Cardiac muscle cell (in vitro differentiated cells and primary cell): ENCODE results near the gene KMT2D. TPM values are rescaled to one million over a fixed set of nuclear protein-coding genes. Genes with fewer than 3 reads are reported as not detected.

Source experiments
- DNase-seq, 2 donors: peaks; one replicate each; pipeline versions ENCODE4 v3.0.0 to v3.0.0-alpha.2; 2010 to 2017; ENCODE audit warnings: low read depth in 1 of 2, low spot score in 1 of 2
- H3K27ac ChIP-seq: fragments of 200-600 bp; sonication (generic); 2 replicates; pipeline ENCODE4 v1.5.1; 2016
- H3K27me3 ChIP-seq: fragments of 200-600 bp; sonication (generic); 2 replicates; pipeline ENCODE4 v1.6.0; 2016; ENCODE audit warnings: control low read depth
- H3K36me3 ChIP-seq: fragments of 200-600 bp; sonication (generic); 2 replicates; pipeline ENCODE4 v1.5.1; 2016; ENCODE audit warnings: control low read depth
- H3K4me1 ChIP-seq: fragments of 200-600 bp; sonication (generic); 2 replicates; pipeline ENCODE4 v1.8.1; 2017; ENCODE audit warnings: low read depth, mild to moderate bottlenecking, mixed run types
- H3K4me3 ChIP-seq: fragments of 200-600 bp; sonication (generic); 2 replicates; pipeline ENCODE4 v1.5.1; 2016; ENCODE audit warnings: mild to moderate bottlenecking
- H3K9me3 ChIP-seq: fragments of 200-600 bp; sonication (generic); 2 replicates; pipeline ENCODE4 v1.5.1; 2017; ENCODE audit warnings: low read depth, mild to moderate bottlenecking, control low read depth
- CTCF ChIP-seq: IDR thresholded peaks from 2 replicates; pipeline ENCODE4 v1.5.1; 2012; ENCODE audit warnings: low read depth, mild to moderate bottlenecking, low read length
- polyA plus RNA-seq: library from polyadenylated mRNA; unstranded; fragments of >200 nt; fragmentation: Nextera tagmentation; extraction: Ambion mirVana; gene quantifications from 2 replicates; pipeline ENCODE4 v1.2.1, GENCODE V29; 2016
- total RNA-seq: library from RNA; depleted of rRNA; stranded (reverse); fragments of >200 nt; gene quantifications from 2 replicates; pipeline ENCODE4 v1.2.3, GENCODE V29; 2016

The KMT2D gene
- total and polyA plus RNA-seq, 2 experiments from 2014 or later, result 31.0 to 41.3 TPM

DNA sequence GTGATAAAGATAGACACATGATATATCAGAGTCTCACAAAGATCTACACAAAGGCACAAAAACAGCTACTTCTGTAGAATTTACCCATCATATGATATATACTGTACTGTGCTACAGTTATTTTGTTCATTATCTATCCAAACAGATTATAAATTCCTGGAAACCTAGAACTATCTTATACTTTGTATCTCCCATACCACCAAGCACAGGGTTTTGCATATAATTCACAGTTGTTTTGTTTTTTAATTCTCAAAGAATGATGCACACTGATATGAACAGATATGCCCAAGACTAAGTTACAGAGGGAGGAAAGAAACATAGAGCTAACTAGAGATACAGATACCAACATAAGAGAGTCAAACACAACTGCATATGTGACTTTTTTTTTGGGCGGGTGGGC, 45.4 kb downstream of the KMT2D start:
- no peak for TF ChIP-seq CTCF
- no peaks in the 10 kb centered on the region for H3K9me3 ChIP-seq
- no peak overlapping the region for H3K4me3 ChIP-seq
- peaks cover 12% of the 10 kb centered on the region for H3K4me1 ChIP-seq
- no peak for DNase-seq
- H3K27me3 ChIP-seq, result no peaks in the 10 kb centered on the region
- peaks cover 2% of the 10 kb centered on the region for H3K36me3 ChIP-seq
- H3K27ac ChIP-seq, result no peak overlapping the region

DNA sequence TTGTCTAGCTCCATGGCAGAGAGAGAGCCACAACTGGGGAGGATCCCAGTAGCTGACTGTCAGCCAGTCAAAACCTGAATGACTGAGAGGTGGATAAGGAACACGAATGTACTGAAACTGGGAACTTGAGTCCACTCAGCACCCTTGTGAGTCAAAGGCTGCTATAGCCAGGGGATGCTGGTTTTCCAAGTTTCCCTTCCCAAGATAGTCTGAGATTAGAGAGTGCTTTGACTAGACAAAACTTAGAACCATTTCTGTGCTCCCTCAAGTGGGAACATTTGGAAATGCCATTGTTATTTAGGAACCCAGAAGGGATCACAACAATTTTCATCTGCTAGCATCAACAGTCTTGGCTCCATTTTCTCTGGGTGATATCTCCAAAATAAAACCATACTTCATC, 46.0 kb downstream of the KMT2D start:
- Histone ChIP-seq H3K4me1 (peaks cover 12% of the 10 kb centered on the region), H3K9me3 (no peaks in the 10 kb centered on the region), H3K27ac (peak overlapping the region; percentile 19), H3K27me3 (no peaks in the 10 kb centered on the region), H3K36me3 (peaks cover 4% of the 10 kb centered on the region), H3K4me3 (no peak overlapping the region)
- peak; percentile 12 to 54 for DNase-seq
- peak; percentile 47 for TF ChIP-seq CTCF

GRCh38 chr12:49013428-49013827, 47.2 kb downstream of the KMT2D start:
- Histone ChIP-seq H3K27me3 (no peaks in the 10 kb centered on the region), H3K36me3 (peaks cover 4% of the 10 kb centered on the region), H3K4me1 (peaks cover 7% of the 10 kb centered on the region), H3K27ac (no peak overlapping the region), H3K9me3 (no peaks in the 10 kb centered on the region), H3K4me3 (no peak overlapping the region)
- no peak for TF ChIP-seq CTCF
- no peak for DNase-seq

- peaks cover 4% of the 10 kb centered on the region for H3K36me3 ChIP-seq
- TF ChIP-seq CTCF, result no peak
- no peaks in the 10 kb centered on the region for H3K27me3 ChIP-seq
- DNase-seq, result no peak
- H3K27ac ChIP-seq, result no peak overlapping the region
- no peaks in the 10 kb centered on the region for H3K9me3 ChIP-seq
- peaks cover 6% of the 10 kb centered on the region for H3K4me1 ChIP-seq
- no peak overlapping the region for H3K4me3 ChIP-seq
Observed at GRCh38 chr12:49012739-49013138, 47.9 kb downstream of the KMT2D start.

Other genes starting within 250 kb of the KMT2D start
- 19.2 and 21.9 TPM in 2 replicates for gene CACNB3, start 242.3 kb downstream of the KMT2D start, total RNA-seq
- gene CACNB3, start 242.3 kb downstream of the KMT2D start, polyA plus RNA-seq, result 20.0 and 23.6 TPM in 2 replicates
- gene DDX23, start 208.6 kb downstream of the KMT2D start, total RNA-seq, result 66.3 and 89.5 TPM in 2 replicates
- 35.3 and 49.0 TPM in 2 replicates for gene DDX23, start 208.6 kb downstream of the KMT2D start, polyA plus RNA-seq
- 2.1 and 2.9 TPM in 2 replicates for gene RND1, start 194.9 kb downstream of the KMT2D start, total RNA-seq
- gene RND1, start 194.9 kb downstream of the KMT2D start, polyA plus RNA-seq, result 3.5 and 7.2 TPM in 2 replicates
- 8.9 and 9.4 TPM in 2 replicates for gene FKBP11, start 135.3 kb downstream of the KMT2D start, total RNA-seq
- gene FKBP11, start 135.3 kb downstream of the KMT2D start, polyA plus RNA-seq, result 3.4 and 11.9 TPM in 2 replicates
- 106 and 115 TPM in 2 replicates for gene ARF3, start 103.3 kb downstream of the KMT2D start, total RNA-seq
- gene ARF3, start 103.3 kb downstream of the KMT2D start, polyA plus RNA-seq, result 102 and 120 TPM in 2 replicates
- 0.36 and 0.53 TPM in 2 replicates for gene WNT10B, start 89.1 kb downstream of the KMT2D start, total RNA-seq
- 0.45 TPM in 1 of 2 replicates, not detected in the other for gene WNT10B, start 89.1 kb downstream of the KMT2D start, polyA plus RNA-seq
- gene WNT1, start 82.5 kb downstream of the KMT2D start, total RNA-seq, result not detected in 2 replicates
- gene WNT1, start 82.5 kb downstream of the KMT2D start, polyA plus RNA-seq, result not detected in 2 replicates
- 4.4 and 5.4 TPM in 2 replicates for gene DDN, start 61.4 kb downstream of the KMT2D start, total RNA-seq
- 2.1 and 3.0 TPM in 2 replicates for gene DDN, start 61.4 kb downstream of the KMT2D start, polyA plus RNA-seq
- gene PRKAG1, start 42.0 kb downstream of the KMT2D start, total RNA-seq, result 40.8 and 41.0 TPM in 2 replicates
- gene PRKAG1, start 42.0 kb downstream of the KMT2D start, polyA plus RNA-seq, result 48.1 and 54.5 TPM in 2 replicates
- 0.42 and 1.1 TPM in 2 replicates for gene RHEBL1, start 9.2 kb upstream of the KMT2D start, total RNA-seq
- 0.94 and 1.0 TPM in 2 replicates for gene RHEBL1, start 9.2 kb upstream of the KMT2D start, polyA plus RNA-seq
- gene DHH, start 34.0 kb upstream of the KMT2D start, total RNA-seq, result 0.36 TPM in 1 of 2 replicates, not detected in the other
- not detected in 2 replicates for gene DHH, start 34.0 kb upstream of the KMT2D start, polyA plus RNA-seq
- gene LMBR1L, start 50.1 kb upstream of the KMT2D start, total RNA-seq, result 29.8 and 51.3 TPM in 2 replicates
- gene LMBR1L, start 50.1 kb upstream of the KMT2D start, polyA plus RNA-seq, result 52.9 and 56.1 TPM in 2 replicates
- 1,511 and 2,134 TPM in 2 replicates for gene TUBA1B, start 70.6 kb upstream of the KMT2D start, total RNA-seq
- 1,582 and 2,216 TPM in 2 replicates for gene TUBA1B, start 70.6 kb upstream of the KMT2D start, polyA plus RNA-seq
- 509 and 1,042 TPM in 2 replicates for gene TUBA1A, start 128.3 kb upstream of the KMT2D start, total RNA-seq
- gene TUBA1A, start 128.3 kb upstream of the KMT2D start, polyA plus RNA-seq, result 521 and 1,070 TPM in 2 replicates
- gene TUBA1C, start 204.3 kb upstream of the KMT2D start, total RNA-seq, result 67.0 and 151 TPM in 2 replicates
- 49.1 and 126 TPM in 2 replicates for gene TUBA1C, start 204.3 kb upstream of the KMT2D start, polyA plus RNA-seq
- gene PRPH, start 234.4 kb upstream of the KMT2D start, total RNA-seq, result 0.53 and 4.0 TPM in 2 replicates
- gene PRPH, start 234.4 kb upstream of the KMT2D start, polyA plus RNA-seq, result 1.1 and 1.8 TPM in 2 replicates